OCI-LY7 (cell line): Measurements from ENCODE around the gene TMEM247. TPM values are rescaled to one million over a fixed set of nuclear protein-coding genes. Genes with fewer than 3 reads are reported as not detected.

ENCODE experiments used
- BruUV-seq: library from RNA; stranded (reverse); fragments of 400-500 nt; replicated peaks from 2 replicates; lab custom pipeline; 2021; lab: Mats Ljungman, UMichigan
- CTCF ChIA-PET: fragments of 300-600 bp; sonication (Branson Sonifier 250); formaldehyde crosslinking; loops from one replicate; lab custom pipeline; 2022; ENCODE audit warnings: antibody characterized with exemption; ENCODE audit not compliant: unreplicated experiment; lab: Charles Lee
- POLR2A ChIA-PET: fragments of 300-600 bp; sonication (Branson Sonifier 250); formaldehyde crosslinking; loops from one replicate; lab custom pipeline; 2022; ENCODE audit warnings: antibody characterized with exemption; lab: Charles Lee
- DNase-seq: peaks from one replicate; pipeline ENCODE4 v3.0.0-alpha.2; 2015; ENCODE audit warnings: low spot score
- H2AFZ ChIP-seq: fragments of 200-600 bp; sonication (generic), shearing (Covaris generic); 2 replicates; pipeline ENCODE4 v1.6.1; 2014; ENCODE audit warnings: mild to moderate bottlenecking, antibody characterized with exemption, low read length, moderate library complexity
- H3K27ac ChIP-seq: fragments of 200-600 bp; sonication (generic); 2 replicates; pipeline ENCODE4 v1.5.1; 2014; ENCODE audit warnings: mixed run types, low read depth, mild to moderate bottlenecking, moderate library complexity, low read length, inconsistent platforms; ENCODE audit not compliant: poor library complexity, severe bottlenecking
- H3K36me3 ChIP-seq: fragments of 200-600 bp; sonication (generic); 2 replicates; pipeline ENCODE4 v1.6.1; 2014; ENCODE audit warnings: mild to moderate bottlenecking, antibody characterized with exemption, low read length, moderate library complexity, mixed read lengths; ENCODE audit not compliant: insufficient read depth
- H3K4me1 ChIP-seq: fragments of 200-600 bp; sonication (generic); 2 replicates; pipeline ENCODE4 v1.5.1; 2014; ENCODE audit warnings: mild to moderate bottlenecking, low read length; ENCODE audit not compliant: insufficient read depth, poor library complexity, severe bottlenecking
- H3K4me2 ChIP-seq: fragments of 200-600 bp; sonication (generic); 2 replicates; pipeline ENCODE4 v1.6.1; 2014; ENCODE audit warnings: mild to moderate bottlenecking, low read length
- H3K4me3 ChIP-seq: fragments of 200-600 bp; sonication (generic); 2 replicates; pipeline ENCODE4 v1.5.1; 2014; ENCODE audit warnings: mild to moderate bottlenecking, low read depth, low read length; ENCODE audit not compliant: poor library complexity, severe bottlenecking
- H3K79me2 ChIP-seq: fragments of 200-600 bp; sonication (generic); 2 replicates; pipeline ENCODE4 v1.6.1; 2016; ENCODE audit warnings: low read depth, mild to moderate bottlenecking, low read length, moderate library complexity, mixed read lengths; ENCODE audit not compliant: insufficient read depth
- H3K9me2 ChIP-seq: fragments of 200-600 bp; sonication (generic); 2 replicates; pipeline ENCODE4 v1.6.1; 2016; ENCODE audit warnings: mild to moderate bottlenecking, low read length, mixed read lengths; ENCODE audit not compliant: insufficient read depth
- H3K9me3 ChIP-seq: fragments of 200-600 bp; sonication (generic); 2 replicates; pipeline ENCODE4 v1.6.1; 2014; ENCODE audit warnings: mild to moderate bottlenecking, mixed run types, low read length, mixed read lengths
- H4K20me1 ChIP-seq: fragments of 200-600 bp; sonication (generic); 2 replicates; pipeline ENCODE4 v1.6.1; 2014; ENCODE audit warnings: mild to moderate bottlenecking, antibody characterized with exemption, low read length, moderate library complexity, mixed read lengths; ENCODE audit not compliant: insufficient read depth
- CTCF ChIP-seq: fragments of 200-600 bp; sonication (generic); conservative IDR thresholded peaks from 2 replicates; pipeline ENCODE4 v1.5.1; 2014; ENCODE audit warnings: mild to moderate bottlenecking, antibody characterized with exemption, low read length, moderate library complexity, mixed read lengths
- EZH2phosphoT487 ChIP-seq: fragments of 200-600 bp; sonication (generic); IDR thresholded peaks from 2 replicates; pipeline ENCODE4 v1.6.1; 2018; ENCODE audit warnings: low read depth, borderline replicate concordance, mild to moderate bottlenecking, mixed run types, antibody characterized with exemption, low read length, moderate library complexity, mixed read lengths
- intact Hi-C: fragments of 100-400 bp; cut with micrococcal nuclease; formaldehyde crosslinking; loops from one replicate; pipeline ENCODE4 v1.10.0; 2022; ENCODE audit not compliant: unreplicated experiment
- total RNA-seq, 2 experiments: library from RNA; depleted of rRNA in 1 of 2; stranded (reverse); fragments of >200 nt in 1 of 2; shearing (Covaris generic) in 1 of 2; gene quantifications; 2 replicates each; pipeline ENCODE4 v1.2.3, GENCODE V29; 2014 to 2022

The TMEM247 gene
- total RNA-seq, 2 experiments from 2014 or later: not detected

- H3K4me1 ChIP-seq: peaks cover 29% of the 10 kb centered on the region
- no peaks in the 10 kb centered on the region for H3K36me3 ChIP-seq
- no peak overlapping the region for H3K4me3 ChIP-seq
- CTCF ChIA-PET: no interaction called here
- no peak for TF ChIP-seq CTCF
- H3K27ac ChIP-seq: no peak overlapping the region
- peak overlapping the region; percentile 28; the same call in 1 of the 2 replicates for H2AFZ ChIP-seq
- DNase-seq: no peak
- POLR2A ChIA-PET: interaction anchor here (0.6 to 2.0 kb wide), 3 partner anchors 21 to 105 kb away, joined by 3 to 7 read pairs (median 3); no protein-coding TSS in a partner anchor
- intact Hi-C loops: no loop called here
- H3K79me2 ChIP-seq: no peaks in the 10 kb centered on the region
- no peaks in the 10 kb centered on the region for H3K9me3 ChIP-seq
- H3K4me2 ChIP-seq: no peak overlapping the region
- no TSS peak for BruUV-seq
- no peaks in the 10 kb centered on the region for H3K9me2 ChIP-seq
- no peaks in the 10 kb centered on the region for H4K20me1 ChIP-seq
These were observed 9.7 kb upstream of the TMEM247 start for GRCh38 chr2:46469700-46470099.

- intact Hi-C loops: no loop called here
- no peaks in the 10 kb centered on the region for H4K20me1 ChIP-seq
- POLR2A ChIA-PET: interaction anchor here (0.6 to 2.0 kb wide), 5 partner anchors 8 to 472 kb away, joined by 3 to 7 read pairs (median 3); no protein-coding TSS in a partner anchor
These were observed 9.2 kb upstream of the TMEM247 start for GRCh38 chr2:46470114-46470628.

More at GRCh38 chr2:46470114-46470628, 9.2 kb upstream of the TMEM247 start:
- H2AFZ ChIP-seq: peak overlapping the region; percentile 28; the same call in 1 of the 2 replicates
- no TSS peak for BruUV-seq
- no peaks in the 10 kb centered on the region for H3K9me2 ChIP-seq
- no peak overlapping the region for H3K4me2 ChIP-seq
- CTCF ChIA-PET: interaction anchor here (0.6 kb wide), 1 partner anchor 1184 kb away, joined by 3 read pairs; no protein-coding TSS in a partner anchor
- TF ChIP-seq EZH2phosphoT487 (no peak), CTCF (no peak)
- no peaks in the 10 kb centered on the region for H3K36me3 ChIP-seq
- DNase-seq: no peak
- H3K4me1 ChIP-seq: peaks cover 24% of the 10 kb centered on the region
- H3K79me2 ChIP-seq: no peaks in the 10 kb centered on the region
- H3K27ac ChIP-seq: no peak overlapping the region
- no peak overlapping the region for H3K4me3 ChIP-seq
- H3K9me3 ChIP-seq: no peaks in the 10 kb centered on the region
